LoVo (cell line): ENCODE data around the gene ERBB4.
"Not testable (repeated sequence)": the region's sequence is repeated elsewhere in the genome, so short reads cannot be mapped to it uniquely, and the experiment has no call there.

Experiments
- DNase-seq: peaks from one replicate; pipeline ENCODE4 v3.0.0-alpha.2; 2016; ENCODE audit warnings: low spot score

The ERBB4 gene

DNA sequence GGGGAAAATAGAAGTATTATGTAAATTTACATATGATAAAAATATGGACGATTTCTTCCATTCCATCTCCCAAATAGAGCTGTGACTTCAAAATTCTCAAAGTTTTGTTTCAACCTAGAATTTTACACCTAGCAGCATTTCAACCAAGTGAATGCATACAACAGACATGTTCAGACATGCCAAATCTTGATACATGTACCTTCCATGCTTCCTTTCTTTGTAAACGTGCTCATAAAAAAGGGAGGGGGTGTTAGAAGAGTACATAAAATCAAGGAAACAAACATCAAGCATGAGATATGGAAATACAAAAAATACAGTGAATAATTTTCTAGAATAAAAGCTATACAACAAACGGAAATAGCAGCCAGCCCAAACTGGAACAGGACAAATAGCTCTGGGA, 974.2 kb downstream of the ERBB4 start:
- DNase-seq: no peak

DNA sequence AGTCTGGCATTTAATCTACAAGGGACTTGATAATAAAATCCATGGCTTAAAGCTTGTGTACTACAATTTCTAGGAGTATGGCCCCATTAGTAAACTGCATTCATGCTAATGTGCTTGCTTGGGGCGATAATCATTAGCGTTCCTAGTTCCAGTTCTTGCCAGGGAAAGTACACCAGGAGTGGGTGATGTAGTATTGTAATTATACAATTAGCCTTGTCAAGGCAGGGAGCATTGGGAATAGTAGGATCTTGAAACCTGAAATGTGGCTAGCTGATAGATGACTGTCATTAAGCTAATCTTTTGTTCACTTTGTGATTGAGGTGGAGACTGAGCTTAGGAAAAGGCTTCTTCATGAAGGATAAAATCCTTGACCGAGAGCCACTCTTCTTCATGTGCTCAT, 993.0 kb downstream of the ERBB4 start:
- no peak for DNase-seq

DNA sequence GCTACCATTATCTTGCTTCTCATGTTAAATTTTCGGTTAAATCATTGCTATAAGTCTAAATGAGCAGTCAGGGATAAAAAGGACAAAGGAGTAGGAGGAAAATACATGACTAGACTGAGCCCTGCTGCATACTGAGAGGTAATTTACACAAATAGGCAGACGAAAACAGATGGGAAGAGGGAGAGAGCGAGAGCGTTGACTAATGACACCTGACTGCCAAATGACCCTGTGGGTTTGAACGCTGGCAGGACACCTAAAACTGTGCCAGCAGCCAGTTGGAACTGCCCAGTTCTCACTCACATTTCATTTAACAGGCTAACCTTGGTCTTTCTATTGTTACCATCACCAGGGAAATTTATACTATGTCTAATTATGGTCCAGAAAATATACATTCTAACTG, 1004.0 kb downstream of the ERBB4 start:
- no peak for DNase-seq

DNA sequence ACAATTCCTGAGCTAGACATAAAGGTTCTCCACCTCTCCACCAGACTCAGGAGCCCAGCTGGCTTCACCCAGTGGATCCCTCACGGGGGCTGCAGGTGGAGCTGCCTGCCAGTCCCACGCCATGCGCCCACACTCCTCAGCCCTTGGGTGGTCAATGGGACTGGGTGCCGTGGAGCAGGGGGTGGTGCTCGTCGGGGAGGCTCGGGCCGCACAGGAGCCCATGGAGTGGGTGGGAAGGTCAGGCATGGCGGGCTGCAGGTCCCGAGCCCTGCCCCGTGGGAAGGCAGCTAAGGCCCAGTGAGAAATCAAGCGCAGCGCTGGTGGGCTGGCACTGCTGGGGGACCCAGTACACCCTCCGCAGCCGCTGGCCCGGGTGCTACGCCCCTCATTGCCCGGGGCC, 1014.4 kb downstream of the ERBB4 start:
- not testable (repeated sequence) for DNase-seq

DNA sequence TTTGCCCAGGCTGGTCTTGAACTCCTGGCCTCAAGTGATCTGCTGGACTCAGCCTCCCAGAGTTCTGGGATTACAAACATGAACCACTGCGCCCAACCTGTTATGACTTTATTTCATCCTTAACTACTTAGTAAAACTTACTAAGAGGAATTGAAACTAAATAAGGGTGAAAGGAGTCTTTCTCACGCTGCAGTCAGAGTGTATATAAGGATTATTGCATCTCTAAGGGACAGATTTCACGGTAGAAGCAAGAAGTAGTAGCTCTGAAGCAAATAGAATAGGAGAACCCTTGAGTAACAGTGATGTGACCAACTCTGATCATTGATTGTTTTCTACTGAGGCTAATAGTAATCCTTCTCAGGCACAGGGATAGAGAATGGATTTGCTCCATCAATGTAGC, 1022.1 kb downstream of the ERBB4 start:
- DNase-seq: no peak

DNA sequence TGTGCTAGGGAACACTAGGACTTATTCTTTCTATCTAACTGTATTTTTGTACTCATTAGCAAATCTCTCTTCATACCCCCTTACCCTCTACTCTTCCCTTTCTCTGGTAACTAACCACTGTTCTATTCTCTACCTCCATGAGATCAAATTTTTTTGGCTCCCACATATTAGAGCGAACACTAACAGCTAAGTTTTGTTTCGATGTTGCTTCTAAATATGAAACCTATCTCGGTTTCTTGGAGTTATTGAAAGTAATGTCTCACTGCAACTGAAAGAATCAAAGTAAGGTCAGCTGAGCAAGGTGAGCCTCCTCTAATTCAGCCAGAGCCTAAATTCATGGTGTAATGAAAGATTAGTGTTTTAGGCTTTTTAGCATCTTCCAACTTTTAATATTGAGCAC, 1024.6 kb downstream of the ERBB4 start:
- DNase-seq: no peak

DNA sequence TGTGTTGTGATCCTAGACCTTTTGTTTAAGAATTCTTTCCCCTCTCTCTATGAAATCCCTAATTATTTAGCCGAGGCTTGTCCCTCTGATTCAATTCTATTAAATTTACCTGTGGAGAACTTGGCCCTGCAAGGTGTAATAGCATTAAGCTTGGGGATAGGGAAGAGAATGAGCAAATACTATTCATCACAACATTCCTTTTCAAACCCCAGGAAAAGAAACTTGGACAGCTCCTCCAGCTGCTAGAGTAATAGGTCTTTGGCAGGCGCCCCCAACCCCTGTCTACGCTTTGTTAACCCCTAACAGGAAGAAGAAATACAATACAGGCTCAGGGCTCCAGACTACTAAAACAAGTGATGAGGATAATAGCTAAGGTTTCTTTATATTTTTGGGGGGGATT, 1025.2 kb downstream of the ERBB4 start:
- no peak for DNase-seq

DNA sequence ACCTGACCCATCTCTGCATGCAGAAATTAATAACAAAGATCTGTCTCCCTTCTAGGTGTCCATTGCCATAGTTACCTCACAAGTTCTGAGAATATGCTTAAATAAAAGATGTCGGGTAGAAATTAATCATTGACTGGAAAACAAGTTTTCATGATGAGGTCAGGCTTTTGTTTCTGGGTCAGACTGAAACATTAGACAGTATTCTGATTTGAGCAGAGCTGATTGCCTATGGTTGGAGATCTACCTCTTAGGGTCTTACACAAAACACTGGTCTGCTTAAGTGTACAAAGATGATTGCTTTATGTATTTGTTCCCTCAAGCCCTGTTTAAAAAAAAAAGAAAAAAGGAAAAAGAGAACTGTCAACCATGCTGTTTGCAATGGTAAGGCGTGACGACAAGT, 1025.8 kb downstream of the ERBB4 start:
- no peak for DNase-seq

DNA sequence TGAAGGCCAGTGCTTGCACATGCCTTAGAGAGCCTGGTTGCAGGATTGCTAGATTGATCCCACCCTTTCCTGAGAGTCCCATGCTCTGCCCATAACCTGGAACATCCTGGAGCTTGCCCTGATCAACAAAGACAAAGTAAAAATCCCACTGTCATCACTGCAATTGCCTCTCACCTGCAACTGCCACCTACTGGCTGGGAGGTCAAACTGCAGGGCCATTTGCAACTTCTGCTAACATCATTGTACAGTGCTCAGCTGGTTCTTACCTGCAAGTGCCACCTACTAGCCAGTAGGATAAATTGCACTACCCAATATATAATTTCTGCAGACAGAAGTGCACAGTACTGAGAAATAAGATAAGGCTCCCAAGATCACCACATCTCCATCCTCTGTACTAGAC, 1034.7 kb downstream of the ERBB4 start:
- DNase-seq: no peak

DNA sequence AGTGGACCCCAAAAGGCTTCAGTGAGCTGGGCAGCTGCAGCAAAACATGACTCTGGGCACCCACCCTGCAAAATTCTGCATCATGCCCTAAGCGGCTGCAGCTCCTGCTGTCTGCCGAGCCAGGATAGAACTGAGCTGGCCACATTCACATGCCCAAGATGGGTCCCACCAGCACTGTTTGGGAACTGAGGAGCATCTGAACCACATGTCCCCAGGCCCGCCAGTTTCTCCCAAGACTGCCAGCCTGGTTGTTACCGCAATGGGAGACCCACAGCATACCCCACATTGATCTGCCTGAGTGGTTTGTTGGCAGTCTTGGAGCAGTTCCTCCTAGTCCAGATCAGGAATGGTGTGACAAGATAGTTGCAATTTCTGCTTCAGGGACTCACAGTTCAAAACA, 1035.4 kb downstream of the ERBB4 start:
- DNase-seq: no peak

DNA sequence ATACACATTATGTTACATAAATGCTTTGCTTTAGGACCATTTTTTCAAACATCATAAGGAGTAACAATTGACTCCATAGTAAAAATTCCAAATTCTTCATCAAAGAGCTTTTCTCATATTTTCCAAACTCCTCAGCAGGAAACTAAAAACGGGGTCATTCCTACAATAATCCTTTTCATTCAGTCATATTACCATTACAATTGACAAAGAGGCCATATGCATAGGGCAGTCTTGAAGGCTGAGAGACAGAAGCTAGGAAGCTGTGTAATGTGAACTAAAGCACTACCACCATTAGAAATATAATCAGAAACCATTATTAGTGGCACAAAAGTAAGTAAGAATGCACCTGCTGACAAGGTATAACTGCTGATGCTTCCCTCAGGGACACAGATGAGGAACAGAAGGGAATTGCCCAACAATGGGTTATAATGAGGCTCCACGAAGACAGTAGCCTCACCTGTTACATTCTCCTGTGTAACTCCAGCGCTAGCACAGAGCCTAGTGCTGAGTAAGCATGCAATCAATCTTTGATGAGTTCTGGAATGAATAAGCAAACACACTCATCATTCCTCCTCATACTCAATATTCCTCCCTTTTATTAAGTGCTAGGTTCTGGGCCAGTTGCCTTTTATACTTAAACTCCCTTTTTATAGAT, 1039.9 kb downstream of the ERBB4 start:
- no peak for DNase-seq

DNA sequence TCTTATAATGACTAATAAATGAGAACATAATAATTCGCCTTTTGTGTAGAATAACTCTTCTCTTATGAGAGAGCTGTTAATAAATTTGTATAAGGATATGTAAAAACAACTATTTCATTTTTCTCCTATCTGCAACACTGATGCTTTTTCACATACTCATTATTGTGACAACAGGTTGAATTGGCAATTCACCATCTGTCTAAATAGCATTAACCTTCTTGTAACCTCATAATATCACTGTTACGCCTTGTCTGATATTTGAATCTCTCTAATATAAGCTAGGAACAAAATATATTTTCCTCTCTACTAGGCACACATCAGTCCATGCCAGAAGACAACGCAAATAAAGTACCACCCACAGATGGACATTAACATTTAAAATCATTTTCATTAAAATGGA, 1043.3 kb downstream of the ERBB4 start:
- no peak for DNase-seq

DNA sequence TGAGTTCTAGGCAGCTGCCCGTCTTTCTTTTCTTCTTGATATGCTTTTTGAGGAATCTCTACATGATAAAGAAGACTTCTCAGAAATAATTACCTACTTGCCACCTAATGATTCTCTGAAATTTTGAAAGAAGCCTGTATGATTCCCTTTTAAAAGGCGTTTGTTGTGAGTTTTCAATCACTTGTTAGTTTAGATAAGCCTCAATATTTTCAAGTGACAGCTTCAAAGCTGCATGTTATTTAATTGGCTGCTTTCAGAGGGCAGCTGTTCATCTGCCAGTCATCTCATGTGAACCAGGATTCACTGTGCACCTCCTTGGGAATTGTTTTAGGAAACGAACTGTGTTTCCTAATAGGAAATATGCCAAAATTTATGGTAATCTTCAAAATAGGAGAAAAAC, 1044.1 kb downstream of the ERBB4 start:
- DNase-seq: no peak

DNA sequence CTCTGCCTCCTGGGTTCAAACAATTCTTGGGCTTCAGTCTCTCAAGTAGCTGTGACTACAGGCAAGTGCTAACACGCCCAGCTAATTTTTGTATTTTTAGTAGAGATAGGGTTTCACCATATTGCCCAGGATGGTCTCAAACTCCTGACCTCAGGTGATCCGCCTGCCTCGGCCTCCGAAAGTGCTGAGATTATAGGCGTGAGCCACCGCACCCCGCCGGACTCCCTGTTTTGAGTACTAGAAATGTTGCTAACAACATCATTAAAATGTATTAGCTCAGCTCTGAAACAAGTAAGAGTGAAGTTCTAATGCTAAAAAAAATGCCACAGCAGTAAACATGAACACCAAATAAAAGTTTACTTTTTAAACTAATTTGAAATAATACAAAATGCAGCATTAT, 1044.5 kb downstream of the ERBB4 start:
- no peak for DNase-seq

DNA sequence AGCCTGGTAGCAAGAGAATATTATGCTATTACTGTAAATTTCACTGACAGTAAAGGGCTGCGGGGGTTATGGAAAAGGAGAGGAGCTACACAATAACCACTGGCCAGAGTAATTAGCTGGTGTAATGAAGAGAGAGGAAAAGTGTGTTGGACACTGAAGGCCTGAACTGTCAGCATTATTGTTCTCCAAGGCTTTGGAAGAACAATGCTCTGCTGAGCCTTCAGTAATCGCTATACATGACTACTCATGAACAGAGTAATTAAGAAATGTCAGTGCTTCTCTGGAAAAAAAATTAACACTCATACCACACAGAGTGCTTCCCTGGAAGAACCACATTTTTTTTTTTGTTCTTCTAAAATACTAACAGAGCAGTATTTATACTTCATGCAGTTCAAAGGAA, 1050.9 kb downstream of the ERBB4 start:
- no peak for DNase-seq

DNA sequence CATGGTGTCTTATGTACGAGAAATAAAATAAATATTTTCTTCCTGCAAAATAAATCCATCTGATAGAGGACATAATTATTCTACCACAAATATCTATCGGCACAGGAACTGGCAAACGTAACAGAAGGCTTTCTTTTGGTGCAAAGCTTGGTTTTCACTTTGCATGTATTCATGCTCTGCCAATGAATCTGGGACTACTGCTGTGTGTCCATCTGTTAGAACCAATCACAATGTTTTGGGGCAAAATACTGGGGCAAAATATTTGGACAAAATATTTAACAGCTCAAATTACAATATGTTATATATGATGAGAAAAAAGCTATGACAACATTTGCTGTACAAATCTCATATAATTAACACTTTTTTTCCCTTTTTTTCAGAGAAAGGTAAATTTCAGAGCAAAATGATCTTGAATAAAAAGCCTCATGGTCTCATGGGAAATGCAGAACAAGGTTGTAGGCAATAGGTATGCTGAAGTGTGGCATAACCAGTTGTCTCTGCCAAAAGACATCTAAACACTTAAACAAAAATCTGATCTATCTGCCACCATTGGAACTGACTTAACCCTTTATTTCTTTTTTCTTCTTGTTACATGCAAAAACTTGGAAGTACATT, 1059.0 kb downstream of the ERBB4 start:
- no peak for DNase-seq

DNA sequence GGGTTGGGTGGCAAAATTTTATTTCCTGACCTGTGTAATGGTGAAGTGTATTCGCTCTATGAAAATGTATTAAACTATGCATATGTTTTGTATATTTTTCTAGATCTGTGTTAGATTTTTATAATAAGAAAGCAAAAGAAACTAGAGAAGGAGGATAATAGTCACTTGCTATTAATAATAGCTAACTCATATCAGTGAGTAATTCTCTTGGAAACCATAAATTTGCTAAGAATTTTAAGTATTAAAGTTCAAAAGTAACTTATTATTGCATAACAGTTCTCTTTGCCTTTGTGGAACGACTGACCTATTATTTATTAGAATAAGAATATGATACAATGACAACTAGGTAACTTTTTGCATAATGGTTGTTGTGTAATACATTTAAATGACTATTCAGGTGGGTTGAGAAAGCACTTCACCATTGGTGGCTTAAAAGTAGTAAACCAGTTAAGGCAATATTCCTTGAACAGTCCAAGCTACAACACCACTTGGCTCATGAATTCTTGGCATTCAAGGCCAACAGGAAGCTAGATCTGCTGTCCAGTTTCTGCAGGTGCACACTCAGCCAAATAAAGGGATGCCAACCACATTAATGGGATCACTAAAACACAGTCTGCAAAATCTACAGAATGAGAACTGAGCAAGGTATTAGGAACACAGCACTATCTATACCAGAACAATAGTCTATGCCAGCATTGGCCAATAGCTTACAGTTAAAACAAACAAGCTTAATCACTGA, 1060.9 kb downstream of the ERBB4 start:
- no peak for DNase-seq

DNA sequence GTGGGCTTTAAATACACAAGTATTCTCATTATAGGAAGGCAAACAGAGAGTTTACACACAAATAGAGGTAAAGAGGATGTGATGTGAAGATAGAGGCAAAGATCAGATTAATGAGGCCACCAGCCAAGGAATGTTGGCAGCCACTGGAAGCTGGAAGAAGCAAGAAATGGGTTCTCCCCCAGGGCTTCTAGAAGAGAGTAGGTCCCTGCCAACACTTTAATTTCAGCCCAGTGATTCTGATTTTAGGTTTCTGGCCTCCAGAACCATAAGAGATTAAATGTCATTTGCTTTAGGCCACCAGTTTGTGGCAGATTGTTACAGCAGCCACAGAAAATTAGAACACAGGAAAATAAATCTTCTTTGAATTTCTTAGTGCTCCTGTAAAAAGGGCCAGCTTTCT, 1065.5 kb downstream of the ERBB4 start:
- DNase-seq: no peak

DNA sequence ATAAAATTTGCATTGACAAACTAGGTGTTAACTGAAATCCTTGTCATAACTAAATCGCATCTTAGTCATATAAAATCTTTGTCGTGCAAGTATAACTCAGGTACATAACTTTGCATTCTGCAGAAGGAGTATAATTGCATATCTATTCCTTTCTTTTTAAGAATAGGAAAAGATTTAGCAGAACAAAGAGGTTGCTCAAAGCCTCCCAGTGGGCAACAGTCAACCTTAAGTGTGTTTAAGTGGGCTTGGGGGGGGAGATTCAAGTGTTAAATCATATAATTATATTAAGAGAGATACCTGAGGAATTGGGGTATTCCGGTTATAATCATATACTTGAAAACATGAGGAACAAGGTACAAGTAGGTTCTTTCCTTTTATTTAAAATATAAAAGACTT, 1068.9 kb downstream of the ERBB4 start:
- DNase-seq: no peak

DNA sequence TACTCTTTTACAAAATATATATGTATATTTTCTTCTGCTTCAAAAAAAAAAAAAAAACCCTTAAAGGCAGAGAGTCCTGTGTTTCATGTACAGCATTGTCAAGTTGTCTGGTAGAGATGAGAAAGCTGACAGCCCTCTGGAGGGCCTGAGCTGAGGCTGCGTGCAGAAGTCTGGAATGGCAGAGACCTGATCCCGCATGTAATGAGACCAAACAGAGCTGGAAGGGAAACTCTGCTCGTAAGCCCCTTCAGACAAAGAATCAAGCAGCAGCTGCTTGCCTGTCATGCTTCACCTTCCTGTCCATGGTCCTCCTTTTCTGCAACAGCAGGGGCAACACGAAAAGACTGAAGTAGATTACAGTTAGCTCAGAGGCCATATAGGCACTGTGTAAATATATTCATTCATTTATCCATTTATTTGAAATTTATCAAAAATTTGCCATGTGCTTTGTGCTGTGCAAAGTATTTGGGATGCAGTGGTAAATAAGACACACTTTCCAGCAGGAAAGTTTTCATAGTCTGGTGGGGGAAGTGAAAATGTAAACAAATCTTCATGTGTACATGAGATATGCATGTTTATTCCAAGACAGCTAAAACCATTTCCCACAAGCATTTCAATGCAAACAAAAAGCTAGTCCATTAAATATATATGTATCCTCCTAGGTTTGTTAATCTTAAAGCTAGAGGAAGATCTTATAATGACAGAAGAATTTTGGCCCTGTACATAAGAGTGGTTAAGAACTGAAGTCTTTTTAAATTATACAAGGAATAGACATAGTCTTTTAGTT, 1069.5 kb downstream of the ERBB4 start:
- no peak for DNase-seq

DNA sequence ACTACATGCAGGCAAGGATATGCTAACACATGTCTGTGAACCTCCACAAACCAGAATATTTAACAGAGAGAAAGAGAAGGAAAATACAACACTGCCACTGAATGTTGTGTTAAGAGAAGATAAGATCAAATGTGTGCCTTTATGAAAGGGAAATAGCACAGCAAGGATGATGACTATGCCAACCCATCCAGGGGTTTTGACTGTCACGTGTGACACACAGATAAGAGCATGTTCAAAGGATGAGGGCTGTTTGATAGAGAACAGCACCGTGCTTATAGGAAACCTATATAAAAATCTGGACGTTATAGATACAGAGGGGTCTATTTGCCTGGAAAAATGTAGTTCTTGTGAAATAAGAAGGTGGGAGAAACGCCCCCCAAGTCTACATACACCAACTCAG, 1070.4 kb downstream of the ERBB4 start:
- DNase-seq: no peak

DNA sequence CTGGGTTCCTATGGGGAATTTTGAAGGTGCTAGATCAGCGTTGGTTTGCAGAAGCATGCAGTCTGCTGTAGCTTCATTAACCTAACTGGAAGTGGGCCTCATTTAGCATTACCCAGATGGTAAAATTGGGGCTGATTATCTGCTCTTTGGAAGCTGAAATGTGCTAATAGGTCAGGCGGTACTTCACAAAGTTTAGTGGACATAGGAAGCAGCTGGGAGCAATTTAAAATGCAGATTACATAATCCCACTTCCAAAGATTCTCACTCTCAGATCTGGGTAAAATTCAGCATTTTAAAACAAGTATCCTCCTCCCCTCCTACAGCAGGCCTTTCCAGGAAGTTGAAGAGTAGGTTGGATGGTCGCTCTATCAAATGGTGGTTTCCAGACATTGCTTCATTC, 1075.2 kb downstream of the ERBB4 start:
- DNase-seq: no peak

DNA sequence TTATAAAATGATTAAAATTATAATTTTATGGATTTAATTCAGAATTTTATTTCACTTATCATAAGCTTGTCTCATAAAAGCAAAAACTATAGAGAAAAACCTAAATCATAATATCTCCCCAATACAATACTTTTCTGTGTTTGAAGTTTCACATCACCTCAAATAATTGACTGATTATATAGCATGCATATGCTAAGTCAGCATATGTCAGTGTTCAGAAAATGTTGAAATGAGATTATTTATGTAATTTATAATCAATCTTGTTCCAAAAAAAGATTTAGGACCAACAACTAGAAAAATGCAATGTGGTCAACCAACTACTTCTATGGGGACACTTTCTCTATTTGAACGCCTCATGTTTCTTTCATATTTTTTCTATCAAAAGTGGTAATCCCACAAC, 1079.6 kb downstream of the ERBB4 start:
- DNase-seq: no peak
